Iris pigment epithelial cell (primary cell): ENCODE data around the gene COL15A1.
A peak's percentile ranks its signal among the peaks of the same experiment; 100 is the strongest.

Experiments
- DNase-seq: peaks from one replicate; pipeline ENCODE4 v3.0.0-alpha.2; 2011; ENCODE audit warnings: low read depth

Gene COL15A1

GRCh38 chr9:99015448-99015847 lies 71.7 kb downstream of the COL15A1 start:
- DNase-seq: no peak

GRCh38 chr9:99015890-99016289 lies 72.2 kb downstream of the COL15A1 start:
- no peak for DNase-seq

- DNase-seq: no peak
Measured at GRCh38 chr9:99016681-99017387, 73.1 kb downstream of the COL15A1 start.

GRCh38 chr9:99018653-99019052 lies 74.9 kb downstream of the COL15A1 start:
- DNase-seq: no peak

- peak; percentile 98 for DNase-seq
Measured at GRCh38 chr9:99019510-99020331, 76.0 kb downstream of the COL15A1 start.

GRCh38 chr9:99020786-99021436 lies 77.2 kb downstream of the COL15A1 start:
- DNase-seq: peak; percentile 79

- no peak for DNase-seq
Measured at GRCh38 chr9:99021512-99021911, 77.8 kb downstream of the COL15A1 start.

- no peak for DNase-seq
Measured at GRCh38 chr9:99023231-99023630, 79.5 kb downstream of the COL15A1 start.

GRCh38 chr9:99023831-99024230 lies 80.1 kb downstream of the COL15A1 start:
- DNase-seq: peak; percentile 61

GRCh38 chr9:99024959-99025358 lies 81.3 kb downstream of the COL15A1 start:
- DNase-seq: peak; percentile 94

GRCh38 chr9:99025616-99026270 lies 82.0 kb downstream of the COL15A1 start:
- DNase-seq: no peak

GRCh38 chr9:99026271-99026955 lies 82.7 kb downstream of the COL15A1 start:
- no peak for DNase-seq

GRCh38 chr9:99026956-99027298 lies 83.2 kb downstream of the COL15A1 start:
- no peak for DNase-seq

GRCh38 chr9:99027443-99027842 lies 83.7 kb downstream of the COL15A1 start:
- no peak for DNase-seq

GRCh38 chr9:99029083-99029645 lies 85.5 kb downstream of the COL15A1 start:
- no peak for DNase-seq

- peak; percentile 98 for DNase-seq
Measured at GRCh38 chr9:99030092-99030511, 86.4 kb downstream of the COL15A1 start.

- DNase-seq: no peak
Measured at GRCh38 chr9:99030610-99031109, 87.0 kb downstream of the COL15A1 start.

- DNase-seq: no peak
Measured at GRCh38 chr9:99031319-99031718, 87.6 kb downstream of the COL15A1 start.

- no peak for DNase-seq
Measured at GRCh38 chr9:99031994-99032393, 88.3 kb downstream of the COL15A1 start.

GRCh38 chr9:99034149-99034548 lies 90.4 kb downstream of the COL15A1 start:
- DNase-seq: no peak

- no peak for DNase-seq
Measured at GRCh38 chr9:99035313-99035712, 91.6 kb downstream of the COL15A1 start.
